HG03039 (cell line): Measurements from ENCODE around the gene BNIP3.
A peak's percentile ranks its signal among the peaks of the same experiment; 100 is the strongest.
"Not testable (repeated sequence)": the region's sequence is repeated elsewhere in the genome, so short reads cannot be mapped to it uniquely, and the experiment has no call there.

Source experiments
- ATAC-seq: cut with Tn5 transposase; IDR thresholded peaks from one replicate; pipeline ENCODE4 v1.9.1; 2021; ENCODE audit warnings: mild to moderate bottlenecking, moderate library complexity; ENCODE audit not compliant: unreplicated experiment

Gene BNIP3

DNA sequence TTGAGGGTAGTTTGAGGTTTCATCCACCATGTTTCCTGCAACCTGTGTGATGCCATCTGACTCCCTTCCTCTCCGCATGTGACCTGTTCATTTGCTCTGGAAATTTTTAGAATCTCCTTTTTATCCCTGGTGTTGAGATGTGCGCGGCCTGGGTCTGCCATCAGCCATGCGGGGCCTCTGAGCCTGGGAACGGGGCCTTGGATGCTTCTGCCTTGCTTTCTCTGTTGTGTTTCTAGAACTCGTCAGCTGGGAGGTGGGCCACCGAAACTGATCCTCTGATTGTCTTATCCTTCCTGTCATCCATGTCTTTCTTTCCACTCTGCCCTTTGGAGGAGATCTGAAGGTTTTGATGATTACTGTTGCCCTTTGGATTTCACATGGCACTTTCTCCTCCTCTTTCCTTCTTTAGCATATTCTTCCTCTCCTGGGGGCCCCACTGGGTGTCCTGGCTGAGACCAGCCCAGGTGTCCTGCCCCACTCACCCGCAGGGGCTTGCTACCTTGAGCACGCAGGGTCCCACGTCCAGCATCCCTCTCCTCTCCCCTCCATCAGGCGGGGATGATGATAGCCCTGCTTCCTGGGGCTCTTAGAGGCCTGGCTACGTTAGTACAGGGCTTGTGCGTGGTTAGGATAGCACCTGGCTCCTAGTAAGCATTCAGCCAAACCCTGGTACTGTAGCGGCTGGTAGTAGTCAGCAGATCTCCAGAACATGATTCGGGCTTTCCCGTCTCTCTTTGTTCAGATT lies 51.0 kb downstream of the BNIP3 start:
- ATAC-seq = no peak

DNA sequence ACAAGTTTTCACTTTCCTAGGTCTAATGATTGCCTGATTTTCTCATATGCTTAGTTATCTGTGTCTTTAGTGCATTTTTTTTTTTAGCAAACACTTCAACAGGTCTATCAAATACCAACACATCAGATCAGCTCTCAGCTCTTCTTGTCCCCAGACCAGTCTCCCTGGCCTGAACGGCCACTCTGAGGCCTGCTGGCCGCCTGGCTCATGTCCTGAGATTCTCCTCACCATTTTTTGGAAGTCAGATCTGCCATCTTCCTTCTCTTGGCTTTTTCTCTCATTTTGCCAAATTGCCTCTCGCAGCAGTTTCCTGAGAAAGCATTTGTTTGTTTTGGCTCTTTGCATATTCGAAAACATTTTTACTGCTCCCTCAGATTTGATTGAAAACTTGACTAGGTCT lies 51.6 kb downstream of the BNIP3 start:
- no peak for ATAC-seq

DNA sequence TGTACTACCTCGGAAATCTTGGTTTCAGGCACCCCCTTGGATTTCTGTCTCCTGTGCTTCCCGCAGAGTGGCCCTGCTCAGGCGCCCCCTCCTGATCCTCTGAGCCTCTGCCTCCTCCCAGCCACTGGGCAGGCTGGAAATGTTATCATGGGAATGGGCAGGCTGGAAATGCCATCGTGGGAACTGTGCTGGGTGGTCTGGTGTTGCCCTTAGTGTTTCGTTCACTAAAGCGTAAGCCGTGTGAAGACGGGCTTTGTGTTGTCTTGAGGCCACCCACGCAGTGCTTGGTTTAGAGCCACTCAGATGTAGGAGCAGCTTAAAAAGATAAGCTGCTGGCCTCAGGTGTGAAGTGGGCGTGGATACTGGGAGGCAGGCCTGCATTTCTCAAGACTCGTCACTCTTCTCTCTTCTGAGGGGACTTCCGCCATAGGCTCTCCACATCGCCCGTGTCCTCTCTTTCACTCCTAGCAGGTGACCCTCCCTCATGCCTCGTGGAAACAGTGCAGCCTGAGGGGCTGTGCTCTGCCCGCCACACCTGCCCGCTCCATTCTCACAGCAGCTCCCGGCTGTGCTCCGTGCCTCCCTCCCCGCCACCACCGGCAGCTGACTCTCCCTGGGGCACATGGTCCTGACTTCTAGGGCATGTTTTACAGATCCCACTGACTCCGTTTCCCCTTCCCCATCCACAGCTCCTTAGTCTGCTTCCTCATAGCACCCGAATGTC lies 52.4 kb downstream of the BNIP3 start:
- no peak for ATAC-seq

DNA sequence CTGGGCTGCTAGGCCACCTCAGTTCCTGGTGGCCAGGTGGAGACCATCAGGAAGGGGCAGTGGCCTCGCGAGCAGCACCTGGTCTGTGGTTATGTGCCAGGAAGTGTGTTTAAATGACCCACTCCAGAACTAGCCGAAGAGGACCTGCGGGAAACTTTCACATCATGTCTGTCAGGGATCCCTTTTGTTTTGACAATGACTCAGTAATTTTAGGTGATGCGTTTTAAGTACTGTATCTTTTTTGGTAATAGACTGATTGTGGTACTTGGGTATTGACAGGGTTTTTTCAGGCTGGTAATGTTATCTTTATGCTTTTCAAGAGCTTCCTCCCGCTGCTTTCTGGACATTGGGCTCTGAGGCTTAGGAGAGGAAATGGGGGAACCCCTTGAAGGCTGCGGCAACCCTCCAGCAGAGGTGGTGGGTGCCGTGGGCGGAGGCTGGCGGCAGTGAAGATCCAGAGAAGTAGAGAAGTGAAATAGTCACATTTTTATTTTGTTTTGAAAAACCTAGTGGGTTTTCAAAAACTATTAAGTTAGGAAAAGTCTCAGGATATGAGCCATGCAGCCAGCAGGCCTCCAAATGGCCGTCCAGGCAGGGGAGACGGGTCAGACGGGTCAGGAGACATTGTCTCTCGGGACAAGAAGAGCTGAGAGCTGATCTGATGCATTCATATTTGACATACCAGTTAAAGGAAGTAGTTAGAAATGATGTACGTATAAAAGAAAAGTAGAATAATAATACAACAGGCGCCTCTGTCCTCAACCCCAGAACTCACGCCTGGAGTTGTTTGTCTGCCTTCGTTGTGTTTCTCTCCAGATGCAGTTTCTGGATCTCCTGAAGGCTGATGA lies 53.3 kb downstream of the BNIP3 start:
- ATAC-seq = peak; percentile 80

DNA sequence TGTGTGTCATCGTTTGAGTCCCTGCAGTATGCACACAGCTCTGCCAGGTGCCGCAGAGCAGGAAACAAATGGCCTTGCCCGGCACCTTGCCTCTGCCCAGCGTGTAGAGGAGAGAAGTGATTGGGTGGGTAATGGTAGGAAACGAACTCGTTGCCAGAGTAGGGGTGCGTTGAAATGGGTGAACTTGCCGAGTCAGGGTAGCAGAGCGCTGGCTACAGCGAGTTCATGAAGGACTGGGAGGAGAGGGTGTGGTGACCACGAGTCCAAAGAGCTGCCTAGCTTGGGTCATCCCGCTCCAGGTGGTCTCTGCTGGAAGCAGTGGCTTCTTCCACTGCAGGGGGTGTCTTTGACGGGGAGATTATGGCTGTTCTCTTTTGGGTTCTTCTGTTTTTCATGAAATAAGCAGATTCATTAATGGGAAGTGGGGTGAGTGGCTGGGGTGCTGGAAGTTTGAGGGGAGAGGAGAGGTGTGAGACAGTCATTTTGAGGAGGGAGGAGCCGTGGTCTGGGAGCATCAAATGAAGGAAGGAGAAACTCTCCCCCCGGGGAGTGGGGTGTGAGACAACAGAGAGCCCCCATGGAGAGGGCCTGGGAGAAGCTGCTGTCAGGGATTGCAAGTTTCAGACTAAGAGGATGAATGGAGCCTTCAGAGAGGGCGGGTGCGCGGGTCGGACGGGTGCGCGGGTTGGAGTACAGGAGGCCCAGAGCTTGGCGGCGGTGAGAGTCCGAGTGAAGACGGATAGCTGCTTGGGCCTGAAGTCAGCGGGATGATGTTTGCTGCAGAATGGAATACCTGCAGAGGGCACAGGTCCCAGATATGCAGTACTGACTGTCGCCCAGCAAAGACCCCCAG lies 54.8 kb downstream of the BNIP3 start:
- ATAC-seq = no peak

DNA sequence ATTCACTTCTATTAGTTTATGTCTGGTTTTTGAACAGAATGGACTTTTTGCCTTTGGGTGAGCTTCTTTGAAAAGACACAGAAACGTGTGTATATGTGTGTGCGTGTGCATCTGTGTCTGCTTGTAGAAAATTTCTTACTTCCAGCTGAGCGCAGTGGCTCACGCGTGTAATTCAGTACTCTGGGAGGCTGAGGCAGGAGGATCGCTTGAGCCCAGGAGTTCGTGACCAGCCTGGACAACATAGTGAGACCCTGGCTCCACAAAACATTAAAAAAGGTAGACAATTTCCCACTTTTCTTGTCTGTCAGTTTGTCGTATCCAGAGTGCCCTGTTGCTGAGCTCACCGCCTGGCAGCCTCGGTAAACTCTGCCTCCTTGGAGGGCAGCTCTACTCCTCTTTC lies 55.5 kb downstream of the BNIP3 start:
- ATAC-seq = no peak

DNA sequence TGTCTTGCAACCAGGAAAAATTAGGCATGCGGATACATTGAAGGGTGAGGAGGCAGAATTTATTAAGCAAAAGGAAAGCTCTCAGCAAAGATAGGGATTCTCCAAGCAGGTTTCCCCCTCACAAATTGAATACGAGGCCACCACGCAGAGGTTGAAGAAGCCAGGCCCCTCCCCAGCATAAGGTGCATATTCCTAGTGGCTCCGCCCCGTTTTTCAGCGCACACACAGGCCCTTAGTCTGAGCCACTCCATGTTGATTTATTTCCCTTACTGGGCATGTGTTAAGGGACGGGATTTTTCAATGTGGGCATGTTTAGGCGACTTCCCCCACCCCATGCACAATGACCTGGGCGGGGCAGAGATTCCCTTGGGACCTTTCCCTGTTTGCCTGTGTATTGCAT lies 56.0 kb downstream of the BNIP3 start:
- no peak for ATAC-seq

DNA sequence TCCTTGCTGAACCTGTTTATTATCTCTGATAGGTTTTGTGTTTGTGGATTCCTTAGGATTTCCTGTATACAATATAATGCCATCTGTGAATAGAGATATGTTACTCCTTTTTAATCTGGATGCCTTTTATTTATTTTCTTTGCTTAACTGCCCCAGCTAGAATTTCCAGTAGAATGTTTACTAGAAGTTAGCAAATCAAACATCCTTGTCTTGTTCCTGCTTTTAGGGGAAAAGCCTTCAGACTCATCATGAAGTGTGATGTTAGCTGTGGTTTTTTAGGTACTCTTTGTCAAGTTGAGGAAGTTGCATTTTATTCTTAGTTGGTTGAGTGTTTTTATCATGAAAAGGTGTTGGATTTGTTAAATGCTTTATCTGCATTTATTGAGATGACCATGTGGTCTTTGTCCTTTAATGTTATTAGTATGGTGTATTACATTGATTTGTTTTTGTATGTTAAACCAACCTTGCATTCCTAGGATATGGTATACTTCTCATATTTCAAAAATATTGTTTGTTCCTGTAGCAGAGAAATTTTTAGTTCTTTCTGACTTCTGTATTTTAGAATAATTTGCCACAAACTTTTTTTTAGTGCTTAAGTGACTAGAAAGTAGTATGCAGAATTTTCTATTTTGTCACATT lies 56.6 kb downstream of the BNIP3 start:
- no peak for ATAC-seq

DNA sequence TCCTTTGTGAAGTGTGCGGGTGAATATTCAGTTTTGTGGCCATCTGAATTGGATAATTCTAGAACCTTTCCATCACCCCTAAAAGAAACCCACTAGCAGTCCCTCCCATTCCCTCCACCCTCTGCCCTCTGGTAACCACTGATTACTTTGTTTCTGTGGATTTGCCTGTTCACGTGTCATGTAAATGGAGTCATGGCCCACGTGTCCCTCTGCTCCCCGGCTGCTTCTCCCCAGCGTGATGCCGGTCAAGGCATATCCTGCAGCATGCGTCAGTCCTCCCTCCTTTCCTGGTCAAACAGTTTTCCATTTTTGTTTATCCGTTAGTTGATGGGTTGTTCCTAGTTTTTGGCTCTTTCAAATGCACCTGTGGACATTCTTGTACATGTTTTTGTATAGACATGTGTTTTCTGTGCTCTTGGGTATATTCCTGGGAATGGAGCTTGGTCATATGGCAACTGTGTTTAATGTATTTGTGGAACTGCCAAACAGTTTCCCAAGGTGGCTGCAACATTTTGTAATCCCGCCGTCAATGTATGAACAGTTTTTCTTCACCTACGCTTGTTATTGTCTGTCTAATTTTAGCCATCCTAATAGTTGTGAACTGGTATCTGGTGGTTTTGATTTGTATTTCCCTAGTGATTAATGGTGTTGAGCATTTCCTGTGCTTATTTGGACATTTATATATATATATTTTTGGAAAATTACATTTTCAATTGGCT lies 58.5 kb downstream of the BNIP3 start:
- ATAC-seq = no peak

DNA sequence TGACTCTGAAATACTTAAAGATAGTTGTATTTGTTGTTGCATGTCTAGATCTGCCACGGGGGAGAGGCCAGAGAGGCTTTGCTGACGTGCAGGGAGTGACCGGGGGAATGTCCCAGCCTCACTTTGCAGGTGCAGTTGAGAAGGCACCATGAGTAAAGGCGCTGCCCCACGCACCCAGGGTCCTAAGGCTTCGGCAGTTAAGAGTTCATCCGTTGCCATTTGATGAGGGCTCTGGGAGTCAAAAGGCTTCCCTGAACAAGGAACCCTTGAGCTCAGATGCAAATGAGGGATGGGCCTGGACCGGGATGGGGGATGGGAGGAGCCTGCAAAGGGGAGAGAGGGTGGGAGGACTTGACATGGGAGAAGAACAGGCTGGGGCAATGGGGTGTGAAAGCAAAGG lies 60.5 kb downstream of the BNIP3 start:
- no peak for ATAC-seq

DNA sequence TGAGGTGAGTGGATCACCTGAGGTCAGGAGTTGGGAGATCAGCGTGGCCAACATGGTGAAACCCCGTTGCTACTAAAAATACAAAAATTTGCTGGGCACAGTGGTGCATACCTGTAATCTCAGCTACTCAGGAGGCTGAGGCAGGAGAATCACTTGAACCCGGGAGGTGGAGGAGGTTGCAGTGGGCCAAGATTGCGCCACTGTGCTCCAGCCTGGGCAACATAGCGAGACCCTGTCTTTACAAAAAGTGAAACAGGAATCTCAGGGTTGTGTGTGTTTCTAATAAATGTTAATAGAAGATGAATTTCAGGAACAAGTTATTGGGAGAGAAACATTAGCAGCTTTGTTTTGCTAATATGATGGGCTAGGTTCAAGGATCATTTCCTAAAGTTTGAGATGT lies 61.0 kb downstream of the BNIP3 start:
- no peak for ATAC-seq

DNA sequence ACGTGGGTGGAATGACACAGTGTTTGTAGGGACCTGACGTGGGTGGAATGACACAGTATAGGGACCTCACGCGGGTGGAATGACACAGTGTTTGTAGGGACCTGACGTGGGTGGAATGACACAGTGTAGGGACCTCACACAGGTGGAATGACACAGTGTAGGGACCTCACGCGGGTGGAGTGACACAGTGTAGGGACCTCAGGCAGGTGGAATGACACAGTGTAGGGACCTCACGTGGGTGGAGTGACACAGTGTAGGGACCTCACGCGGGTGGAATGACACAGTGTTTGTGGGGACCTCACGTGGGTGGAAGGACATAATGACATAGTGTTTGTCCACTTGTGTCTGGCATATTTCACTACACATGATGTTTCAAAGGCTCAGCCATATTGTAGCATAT lies 61.6 kb downstream of the BNIP3 start:
- no peak for ATAC-seq

DNA sequence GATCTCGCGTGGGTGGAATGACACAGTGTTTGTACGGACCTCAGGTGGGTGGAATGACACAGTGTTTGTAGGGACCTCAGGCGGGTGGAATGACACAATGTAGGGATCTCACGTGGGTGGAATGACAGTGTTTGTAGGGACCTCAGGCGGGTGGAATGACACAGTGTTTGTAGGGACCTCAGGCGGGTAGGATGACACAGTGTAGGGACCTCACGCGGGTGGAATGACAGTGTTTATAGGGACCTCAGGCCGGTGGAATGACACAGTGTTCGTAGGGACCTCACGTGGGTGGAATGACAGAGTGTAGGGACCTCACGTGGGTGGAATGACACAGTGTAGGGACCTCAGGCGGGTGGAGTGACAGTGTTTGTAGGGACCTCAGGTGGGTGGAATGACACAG lies 62.3 kb downstream of the BNIP3 start:
- ATAC-seq = not testable (repeated sequence)
